HUES48 (cell line): ENCODE measurements around the gene TEX2.
"Not testable (repeated sequence)": the region's sequence is repeated elsewhere in the genome, so short reads cannot be mapped to it uniquely, and the experiment has no call there.

Experiments
- H3K27ac ChIP-seq: one replicate; pipeline ENCODE4 v1.7.0; 2013; ENCODE audit warnings: low read depth, low read length, inconsistent platforms
- H3K27me3 ChIP-seq: 2 replicates; pipeline ENCODE4 v1.6.1; 2013; ENCODE audit warnings: mild to moderate bottlenecking, low read length; ENCODE audit not compliant: control insufficient read depth, insufficient read depth
- H3K36me3 ChIP-seq: 2 replicates; pipeline ENCODE4 v1.6.1; 2013; ENCODE audit warnings: low read length; ENCODE audit not compliant: control insufficient read depth, insufficient read depth
- H3K4me1 ChIP-seq: 2 replicates; pipeline ENCODE4 v1.6.1; 2013; ENCODE audit warnings: mild to moderate bottlenecking, low read length; ENCODE audit not compliant: control insufficient read depth, insufficient read depth
- H3K4me3 ChIP-seq: 2 replicates; pipeline ENCODE4 v1.5.1; 2013; ENCODE audit warnings: mild to moderate bottlenecking, low read depth, low read length
- H3K9ac ChIP-seq: 2 replicates; pipeline ENCODE4 v1.6.1; 2013; ENCODE audit warnings: mild to moderate bottlenecking, low read depth, low read length, moderate library complexity
- H3K9me3 ChIP-seq: 2 replicates; pipeline ENCODE4 v1.6.1; 2013; ENCODE audit warnings: low read length; ENCODE audit not compliant: control insufficient read depth, insufficient read depth

Gene TEX2

DNA sequence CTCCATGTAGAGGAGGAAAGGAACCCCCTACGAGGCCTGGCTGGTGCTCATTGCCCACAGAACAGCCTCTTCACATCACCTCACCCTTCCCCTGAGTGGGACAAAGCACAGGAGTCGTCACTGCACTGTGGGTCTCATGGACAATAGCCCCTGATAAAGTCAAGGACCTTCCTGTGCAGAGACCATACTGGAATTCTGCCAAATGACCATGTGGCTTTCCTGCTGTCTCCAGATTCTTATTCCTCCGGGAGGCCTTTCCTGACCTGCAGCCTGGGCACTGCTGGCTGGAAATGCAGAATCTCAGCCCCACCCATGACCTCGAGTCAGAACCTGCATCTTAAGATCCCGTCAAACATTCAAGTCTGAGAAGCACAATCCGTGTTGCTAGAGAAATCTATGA is 72.6 kb downstream of the TEX2 start:
- no peak overlapping the region for H3K27ac ChIP-seq
- no peak overlapping the region for H3K9ac ChIP-seq
- no peaks in the 10 kb centered on the region for H3K9me3 ChIP-seq
- no peaks in the 10 kb centered on the region for H3K27me3 ChIP-seq
- no peaks in the 10 kb centered on the region for H3K4me1 ChIP-seq
- no peak overlapping the region for H3K4me3 ChIP-seq
- no peaks in the 10 kb centered on the region for H3K36me3 ChIP-seq

DNA sequence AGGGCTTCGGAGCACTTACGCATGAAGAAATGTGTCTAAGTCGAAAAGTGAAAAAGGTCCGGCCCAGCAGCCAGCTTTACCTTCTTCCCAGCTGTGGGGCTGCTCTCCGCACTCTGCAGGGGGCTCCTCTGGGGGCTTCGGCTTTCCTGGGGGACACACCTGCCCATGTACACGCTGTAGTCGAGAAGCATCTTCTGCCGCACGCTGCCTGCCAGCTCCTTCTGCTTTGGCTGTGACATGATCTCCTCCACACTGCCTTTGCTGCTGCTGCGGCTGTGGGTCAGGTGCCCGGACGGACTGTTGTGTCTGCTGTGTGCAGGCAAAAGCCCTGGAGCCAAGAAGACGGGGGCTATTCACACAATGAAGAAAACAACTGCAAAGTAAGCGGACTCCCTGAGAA is 75.0 kb downstream of the TEX2 start:
- H3K4me3 ChIP-seq = no peak overlapping the region
- H3K36me3 ChIP-seq = no peaks in the 10 kb centered on the region
- H3K4me1 ChIP-seq = no peaks in the 10 kb centered on the region
- H3K9me3 ChIP-seq = no peaks in the 10 kb centered on the region
- H3K27ac ChIP-seq = no peak overlapping the region
- no peaks in the 10 kb centered on the region for H3K27me3 ChIP-seq
- H3K9ac ChIP-seq = no peak overlapping the region

DNA sequence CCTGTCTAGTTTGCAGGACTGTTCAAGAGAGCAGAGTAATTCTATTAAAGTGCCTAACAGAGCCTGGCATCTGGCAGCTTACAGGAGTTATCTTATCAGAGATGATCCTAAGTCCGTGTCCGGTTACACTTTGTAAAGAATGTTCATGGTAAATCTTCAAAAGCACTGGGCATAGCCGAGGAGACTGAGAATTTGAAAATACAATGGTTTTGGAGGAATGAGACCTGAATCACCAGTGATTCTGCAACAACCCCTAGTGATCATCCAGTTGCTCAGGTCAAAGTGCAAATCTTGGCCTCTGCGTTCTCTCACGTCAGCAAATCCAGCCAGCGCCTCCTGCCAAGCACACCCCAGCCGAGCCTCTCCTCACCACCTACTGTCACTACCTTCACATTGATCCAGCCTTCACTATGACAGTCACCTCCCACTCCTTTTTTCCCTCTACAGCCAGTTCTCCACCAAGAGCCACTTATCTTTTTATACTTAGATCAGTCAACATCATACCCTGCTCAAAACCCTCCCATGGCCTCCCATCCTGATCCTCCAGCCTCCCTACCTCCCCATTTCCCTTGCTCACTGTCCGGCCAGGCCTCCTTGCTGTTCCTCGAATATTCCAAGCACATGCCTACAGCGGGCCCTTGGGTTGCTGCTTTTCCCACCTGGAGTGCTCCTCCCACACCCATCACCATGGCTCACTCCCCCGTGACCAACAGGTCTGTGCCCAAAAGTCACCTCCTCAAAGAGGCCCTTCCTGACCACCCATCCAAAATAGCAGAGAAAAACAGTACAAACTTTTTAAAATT is 75.8 kb downstream of the TEX2 start:
- Histone ChIP-seq H3K27me3 (no peaks in the 10 kb centered on the region), H3K27ac (no peak overlapping the region), H3K4me3 (no peak overlapping the region), H3K36me3 (no peaks in the 10 kb centered on the region), H3K9ac (no peak overlapping the region), H3K9me3 (no peaks in the 10 kb centered on the region), H3K4me1 (no peaks in the 10 kb centered on the region)

DNA sequence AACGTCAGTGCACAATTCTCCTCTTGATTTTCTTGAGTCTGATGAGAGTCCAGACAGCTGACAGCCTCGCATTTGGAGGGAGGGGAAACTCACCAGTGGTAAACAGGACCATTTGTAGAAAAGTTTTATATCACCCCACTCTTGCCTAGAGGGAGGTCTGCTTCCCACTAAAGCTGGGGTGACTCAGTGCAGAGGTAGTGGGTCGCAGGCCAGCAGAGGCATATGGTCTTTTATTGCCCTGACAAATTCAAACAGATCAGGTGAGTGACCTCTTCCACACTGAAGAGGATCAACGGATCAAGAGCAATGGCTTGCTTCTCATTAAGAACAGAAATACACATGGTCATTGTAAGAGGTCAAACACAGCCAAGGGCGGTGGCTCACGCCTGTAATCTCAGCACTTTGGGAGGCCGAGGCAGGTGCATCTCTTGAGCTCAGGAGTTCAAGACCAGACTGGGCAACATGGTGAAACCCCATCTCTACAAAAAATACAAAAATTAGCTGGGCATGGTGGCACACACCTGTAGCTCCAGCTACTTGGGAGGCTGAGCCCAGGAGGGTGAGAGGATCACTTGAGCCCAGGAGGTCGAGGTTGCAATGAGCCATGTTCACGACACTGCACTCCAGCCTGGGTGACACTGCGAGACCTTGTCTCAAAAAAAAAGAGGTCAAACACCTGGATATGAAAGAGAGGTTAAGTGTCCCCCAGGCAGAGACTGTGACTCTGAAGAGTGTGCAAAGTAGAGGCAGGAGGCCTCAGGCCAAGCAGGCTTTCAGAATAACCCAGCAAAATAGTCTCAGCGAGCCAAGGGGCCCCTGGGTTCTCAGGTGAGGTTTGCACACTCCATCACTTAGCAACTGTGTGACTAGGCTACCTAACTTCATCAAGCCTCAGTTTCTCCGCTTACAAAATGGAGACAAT is 76.6 kb downstream of the TEX2 start:
- no peaks in the 10 kb centered on the region for H3K4me1 ChIP-seq
- no peaks in the 10 kb centered on the region for H3K36me3 ChIP-seq

DNA sequence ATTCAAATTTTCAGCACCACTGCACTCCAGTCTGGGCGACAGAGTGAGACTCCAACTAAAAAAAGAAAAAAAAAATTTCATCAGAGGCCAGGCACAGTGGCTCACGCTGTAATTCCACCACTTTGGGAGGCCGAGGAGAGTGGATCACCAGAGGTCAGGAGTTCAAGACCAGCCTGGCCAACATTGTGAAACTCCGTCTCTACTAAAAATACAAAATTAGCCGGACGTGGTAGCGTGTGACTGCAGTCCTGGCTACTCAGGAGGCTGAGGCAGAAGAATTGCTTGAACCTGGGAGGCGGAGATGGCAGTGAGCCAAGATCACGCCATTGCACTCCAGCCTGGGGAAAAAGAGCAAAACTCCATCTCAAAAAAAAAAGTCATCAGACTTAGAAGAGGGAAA is 77.5 kb downstream of the TEX2 start:
- H3K9me3 ChIP-seq, H3K9ac ChIP-seq, H3K4me3 ChIP-seq, H3K4me1 ChIP-seq, H3K36me3 ChIP-seq, H3K27ac ChIP-seq, H3K27me3 ChIP-seq: not testable (repeated sequence)

More for the DNA sequence above, 76.6 kb downstream of the TEX2 start:
- H3K9me3 ChIP-seq = no peaks in the 10 kb centered on the region
- H3K27me3 ChIP-seq = no peaks in the 10 kb centered on the region
- no peak overlapping the region for H3K27ac ChIP-seq
- H3K4me3 ChIP-seq = no peak overlapping the region
- no peak overlapping the region for H3K9ac ChIP-seq

DNA sequence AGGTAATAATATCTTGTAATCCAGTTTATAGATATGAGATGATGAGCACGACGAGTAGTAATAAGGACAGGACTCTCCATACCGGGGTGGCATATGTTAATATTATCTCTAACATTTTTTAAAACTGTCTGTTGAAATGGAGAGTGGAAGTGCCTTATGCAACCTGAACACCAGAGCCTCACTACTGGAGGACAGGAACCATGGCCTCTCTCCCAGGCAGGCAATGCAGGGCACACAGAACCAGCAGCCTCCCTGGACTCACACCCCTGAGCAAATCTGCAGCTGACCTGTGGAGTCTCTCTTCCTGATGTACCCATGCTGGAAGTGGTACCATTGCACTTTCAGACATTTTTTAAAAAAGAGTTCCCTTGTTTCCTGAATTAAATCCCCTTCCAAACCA is 78.0 kb downstream of the TEX2 start:
- no peaks in the 10 kb centered on the region for H3K36me3 ChIP-seq
- no peaks in the 10 kb centered on the region for H3K9me3 ChIP-seq
- H3K4me1 ChIP-seq = no peaks in the 10 kb centered on the region
- H3K4me3 ChIP-seq = no peak overlapping the region
- H3K9ac ChIP-seq = no peak overlapping the region
- no peak overlapping the region for H3K27ac ChIP-seq
- no peaks in the 10 kb centered on the region for H3K27me3 ChIP-seq

DNA sequence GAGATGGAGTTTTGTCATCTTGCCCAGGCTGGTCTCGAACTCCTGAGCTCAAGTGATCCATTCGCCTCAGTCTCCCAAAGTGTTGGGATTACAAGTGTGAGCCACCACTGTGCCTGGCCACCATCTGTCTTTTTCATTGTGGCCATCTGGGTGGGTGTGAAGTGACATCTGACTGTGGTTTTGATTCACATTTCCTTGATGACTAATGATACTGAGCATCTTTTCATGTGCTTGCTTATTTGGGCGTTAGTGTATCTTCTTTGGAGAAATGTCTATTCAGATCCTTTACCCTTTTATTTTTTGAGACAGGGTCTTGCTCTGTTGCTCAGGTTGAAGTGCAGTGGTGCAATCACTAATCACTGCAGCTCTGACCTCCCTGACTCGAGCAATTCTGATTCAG is 79.2 kb downstream of the TEX2 start:
- Histone ChIP-seq H3K27me3 (no peaks in the 10 kb centered on the region), H3K9ac (no peak overlapping the region), H3K27ac (no peak overlapping the region), H3K36me3 (no peaks in the 10 kb centered on the region), H3K9me3 (no peaks in the 10 kb centered on the region), H3K4me1 (no peaks in the 10 kb centered on the region), H3K4me3 (no peak overlapping the region)

DNA sequence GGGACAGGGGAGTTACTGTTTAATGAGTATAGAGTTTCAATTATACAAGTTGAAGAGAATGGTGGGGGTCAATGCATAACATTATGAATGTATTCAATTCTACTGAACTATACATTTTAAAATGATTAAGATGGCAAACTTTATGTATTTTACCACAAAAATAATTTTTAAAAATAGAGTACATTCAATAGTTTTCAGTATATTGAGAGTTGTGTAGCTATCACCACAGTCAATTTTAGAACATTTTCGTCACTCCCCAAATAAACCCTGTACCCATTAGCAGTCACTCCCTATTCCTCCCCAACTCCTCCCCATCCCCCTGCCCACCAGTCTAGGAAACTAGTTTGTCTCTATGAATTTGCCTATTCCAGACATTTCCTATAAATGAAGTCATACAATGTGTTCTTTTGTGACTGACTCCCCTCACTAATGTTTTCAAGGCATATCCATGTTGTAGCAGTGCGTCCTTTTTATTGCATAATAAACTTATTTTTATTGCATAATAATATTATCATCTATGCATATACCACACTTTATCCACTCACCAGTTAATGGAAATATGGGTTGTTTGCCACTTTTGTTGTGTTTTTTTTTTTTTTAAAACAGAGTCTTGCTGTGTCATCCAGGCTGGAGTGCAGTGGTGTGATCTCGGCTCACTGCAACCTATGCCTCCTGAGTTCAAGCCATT is 80.6 kb downstream of the TEX2 start:
- Histone ChIP-seq H3K4me3 (no peak overlapping the region), H3K27me3 (no peaks in the 10 kb centered on the region), H3K9me3 (no peaks in the 10 kb centered on the region), H3K36me3 (no peaks in the 10 kb centered on the region), H3K4me1 (no peaks in the 10 kb centered on the region), H3K27ac (no peak overlapping the region), H3K9ac (no peak overlapping the region)

DNA sequence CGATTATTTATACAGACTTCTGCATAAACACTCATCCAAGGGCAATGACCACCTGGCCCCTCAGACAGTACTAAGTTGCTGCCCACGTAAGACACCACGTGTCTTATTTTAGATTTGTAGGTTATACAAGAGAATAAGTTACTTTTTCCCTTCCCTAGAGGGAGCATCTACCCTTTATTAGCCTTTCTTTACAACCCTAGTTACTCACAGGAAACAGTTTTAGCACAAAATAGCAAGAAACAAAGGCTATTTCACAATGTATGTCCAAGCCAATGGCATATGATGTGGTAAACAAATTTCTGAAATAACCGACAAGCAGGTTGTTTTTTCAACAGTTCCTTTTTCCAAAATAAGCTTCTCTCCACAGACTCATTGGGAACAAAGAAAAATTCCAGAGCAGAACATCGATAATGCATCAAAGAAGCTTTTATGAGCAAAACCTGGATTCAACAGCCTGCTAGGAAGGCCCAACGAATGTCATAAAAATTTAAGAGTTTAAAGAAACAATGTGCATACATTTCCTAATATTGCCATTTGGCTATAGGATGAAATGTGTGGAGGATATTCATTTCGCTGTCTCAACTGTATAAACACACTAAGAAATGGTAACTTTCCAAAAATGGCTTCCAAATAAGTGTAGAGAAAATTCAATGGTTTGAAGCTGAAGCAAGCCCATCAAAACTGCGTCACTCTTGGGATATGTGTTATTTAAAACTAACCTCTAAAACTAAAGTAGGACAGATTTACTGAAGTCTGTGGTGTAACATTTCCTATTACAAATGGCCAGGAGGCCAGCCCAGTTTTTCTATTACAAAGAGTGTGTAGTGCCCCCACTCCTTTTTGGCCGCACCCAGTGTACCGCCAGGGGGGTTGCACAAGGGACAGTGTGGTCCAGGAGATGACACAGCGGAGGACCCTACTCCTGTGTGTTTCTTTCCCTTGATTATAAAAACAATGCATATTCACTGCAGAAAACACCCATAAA is 82.7 kb downstream of the TEX2 start:
- Histone ChIP-seq H3K36me3 (peaks cover 7% of the 10 kb centered on the region; the same call in 1 of the 2 replicates), H3K9me3 (no peaks in the 10 kb centered on the region), H3K27me3 (no peaks in the 10 kb centered on the region), H3K27ac (no peak overlapping the region), H3K4me1 (no peaks in the 10 kb centered on the region), H3K4me3 (no peak overlapping the region), H3K9ac (no peak overlapping the region)

DNA sequence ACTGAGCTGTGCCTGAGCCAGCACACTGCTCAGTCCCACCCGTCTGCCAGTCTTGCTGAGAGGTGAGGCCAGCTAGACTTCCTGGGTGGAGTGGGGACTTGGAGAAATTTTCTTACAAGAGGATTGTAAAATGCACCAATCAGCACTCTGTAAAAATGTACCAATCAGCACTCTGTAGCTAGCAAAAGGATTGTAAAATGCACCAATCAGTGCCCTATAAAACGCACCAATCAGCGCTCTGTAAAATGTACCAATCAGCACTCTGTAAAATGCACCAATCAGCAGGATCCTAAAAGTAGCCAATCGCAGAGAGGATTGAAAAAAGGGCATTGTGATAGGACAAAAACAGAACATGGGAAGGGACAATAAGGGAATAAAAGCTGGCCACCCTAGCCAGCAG is 84.0 kb downstream of the TEX2 start:
- not testable (repeated sequence) for H3K9me3 ChIP-seq, H3K4me3 ChIP-seq, H3K36me3 ChIP-seq, H3K27me3 ChIP-seq, H3K9ac ChIP-seq, H3K4me1 ChIP-seq, H3K27ac ChIP-seq
